GM18868 (cell line): Measurements from ENCODE around the gene SLC25A3.
A peak's percentile ranks its signal among the peaks of the same experiment; 100 is the strongest.

ENCODE experiments used
- ATAC-seq: cut with Tn5 transposase; IDR thresholded peaks from one replicate; pipeline ENCODE4 v1.9.1; 2021; ENCODE audit warnings: mild to moderate bottlenecking, moderate library complexity; ENCODE audit not compliant: unreplicated experiment

The SLC25A3 gene

GRCh38 chr12:98653866-98654493 is 60.5 kb downstream of the SLC25A3 start:
- ATAC-seq: peak; percentile 62
